ENCODE measurements around the gene SLC38A3.

DNA sequence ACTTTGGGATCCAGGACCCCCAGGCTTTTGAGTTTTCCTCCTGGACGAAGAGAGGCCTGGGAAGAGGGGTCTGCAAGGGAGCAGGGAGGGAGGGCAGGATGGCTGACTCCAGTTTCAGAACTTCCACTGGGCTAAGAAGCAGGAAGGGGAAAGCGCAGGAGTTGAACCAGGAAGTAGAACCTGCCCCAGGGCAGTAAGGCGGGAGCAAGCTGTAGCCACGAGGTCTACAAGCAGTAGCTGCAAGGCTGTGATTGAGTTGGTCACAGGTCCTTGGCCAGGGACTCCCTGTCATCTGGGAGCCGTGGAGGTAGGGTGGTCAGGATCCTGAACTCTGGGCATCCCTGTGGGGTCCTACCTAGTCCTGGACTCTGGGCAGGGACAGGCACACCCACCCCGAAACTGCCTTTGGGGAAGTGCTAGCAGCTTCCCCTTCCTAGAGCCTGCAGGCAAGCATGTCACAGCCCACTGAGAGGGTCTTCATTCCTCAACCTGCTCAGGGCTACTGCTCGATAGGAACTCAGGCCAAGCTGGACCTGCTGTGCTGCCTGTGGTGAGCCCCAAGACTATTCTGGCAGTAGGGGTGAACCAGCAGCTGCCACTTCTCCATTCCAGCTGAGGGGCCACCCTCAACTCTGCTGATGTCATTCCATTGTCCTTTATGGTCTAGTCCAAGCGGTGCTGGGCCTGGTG lies 25.2 kb downstream of the SLC38A3 start:
- TF ChIP-seq SP2 (IDR thresholded peaks at IDR 0.05; ENCODE audit: low read length) (no peak), POLR2AphosphoS5 (IDR thresholded peaks at IDR 0.05; ENCODE audit: low read depth, low read length) (no peak)

Measured in H1 (cell line).